ENCODE measurements around the gene DENND1A.

DENND1A gene

DNA sequence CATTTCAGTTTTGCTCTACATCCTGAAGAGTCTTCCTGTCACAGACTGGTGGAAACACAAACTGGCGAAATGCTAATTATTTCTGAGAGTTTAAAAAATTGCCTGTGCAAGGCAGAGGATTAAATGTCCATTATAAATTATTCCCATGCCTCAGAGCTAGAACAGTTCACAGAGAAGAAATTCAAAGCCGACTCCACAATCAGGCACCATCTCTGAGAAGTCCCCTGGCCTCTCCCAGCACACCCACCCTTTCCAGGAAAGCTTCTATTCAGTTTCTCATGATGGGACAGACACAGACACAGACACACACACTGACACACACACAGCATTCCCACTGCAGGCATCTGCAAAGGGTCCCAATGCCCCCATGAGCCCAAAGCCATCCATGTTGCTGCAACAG is 253.1 kb downstream of the DENND1A start:
- H3K18ac ChIP-seq (ENCODE audit: low read depth in 1 of 2, low read length in 2 of 2), result no peak overlapping the region
- DNase-seq, result no peak
- peaks cover 15% of the 10 kb centered on the region for H3K9me3 ChIP-seq (ENCODE audit: control insufficient read depth, low read length)
- no peak overlapping the region for H2BK15ac ChIP-seq (ENCODE audit: low read depth, poor library complexity, severe bottlenecking)
- no peak overlapping the region for H3K4me2 ChIP-seq (ENCODE audit: low read length, poor library complexity, severe bottlenecking)
- no peak overlapping the region for H2BK5ac ChIP-seq (ENCODE audit: low read depth, low read length, poor library complexity, severe bottlenecking)
- H3K4me1 ChIP-seq (ENCODE audit: control insufficient read depth, insufficient read depth, low read depth, low read length), result peaks cover 2% of the 10 kb centered on the region
- H3K14ac ChIP-seq (ENCODE audit: low read length in 2 of 2), result no peak overlapping the region
- no peak overlapping the region for H4K8ac ChIP-seq (ENCODE audit: low read length)
- peaks cover 5% of the 10 kb centered on the region for H3K79me1 ChIP-seq (replicated peaks; ENCODE audit: low read length, poor library complexity, severe bottlenecking)
- no peak overlapping the region for H3K27ac ChIP-seq (ENCODE audit: low read length, poor library complexity, severe bottlenecking)
- no peak overlapping the region for H3K9ac ChIP-seq (ENCODE audit: low read length)
- H2AK5ac ChIP-seq (ENCODE audit: low read length, severe bottlenecking), result no peak overlapping the region
- no peak overlapping the region for H4K91ac ChIP-seq (ENCODE audit: low read length)
- H3K36me3 ChIP-seq (ENCODE audit: control insufficient read depth in 1 of 2, insufficient read depth in 2 of 2, low read depth in 1 of 2, low read length in 2 of 2), result peaks cover 10 to 17% of the 10 kb centered on the region in 2 experiments
- WGBS, result 96% methylated on average over 2 of the region's 2 CpGs
- no peak overlapping the region for H3K4ac ChIP-seq (ENCODE audit: low read depth in 1 of 2, low read length in 2 of 2)
- no peak overlapping the region for H3K4me3 ChIP-seq (ENCODE audit: insufficient read depth in 1 of 2, low read depth in 1 of 2, low read length in 2 of 2)
- no peaks in the 10 kb centered on the region for H3K27me3 ChIP-seq (ENCODE audit: control insufficient read depth in 1 of 2, insufficient read depth in 1 of 2, low read length in 2 of 2)
- H2AFZ ChIP-seq (ENCODE audit: low read depth, low read length), result no peak overlapping the region
- H2BK120ac ChIP-seq (ENCODE audit: low read depth, low read length), result no peak overlapping the region
- no peak overlapping the region for H3K23ac ChIP-seq (ENCODE audit: low read length in 2 of 2)
- H2BK12ac ChIP-seq (ENCODE audit: low read length in 2 of 2), result no peak overlapping the region

- no peak overlapping the region for H2BK5ac ChIP-seq (ENCODE audit: low read depth, low read length, poor library complexity, severe bottlenecking)
- DNase-seq, result no peak
These were observed 260.6 kb downstream of the DENND1A start for GRCh38 chr9:123669346-123669745.

DNA sequence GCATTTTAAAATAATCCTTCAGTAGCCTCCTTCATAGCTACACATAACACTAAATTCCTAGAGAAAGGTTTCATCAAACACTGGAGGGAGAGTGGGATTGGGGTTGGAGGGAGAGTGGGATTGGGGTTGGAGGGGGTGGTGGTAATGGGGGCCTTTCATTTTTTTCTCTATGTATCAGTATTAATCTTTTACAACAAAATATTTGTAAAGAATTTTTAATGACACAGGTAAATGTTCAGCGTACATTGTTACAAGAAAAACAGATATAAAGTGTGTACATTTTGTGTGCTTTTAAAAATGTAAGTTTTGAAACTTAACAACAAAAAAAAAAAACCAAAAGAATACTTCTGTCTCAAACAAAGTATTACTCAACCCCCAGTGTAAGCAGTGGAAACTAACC is 266.4 kb downstream of the DENND1A start:
- no peak for DNase-seq
- H3K4me1 ChIP-seq (ENCODE audit: control insufficient read depth, insufficient read depth, low read depth, low read length), result no peaks in the 10 kb centered on the region
- no CpG with 5 or more reads among the region's 1 CpG for WGBS

More at GRCh38 chr9:123669346-123669745, 260.6 kb downstream of the DENND1A start:
- Histone ChIP-seq H2AK5ac (ENCODE audit: low read length, severe bottlenecking) (no peak overlapping the region), H2BK12ac (ENCODE audit: low read length in 2 of 2) (no peak overlapping the region), H3K79me1 (replicated peaks; ENCODE audit: low read length, poor library complexity, severe bottlenecking) (peaks cover 3% of the 10 kb centered on the region), H3K18ac (ENCODE audit: low read depth in 1 of 2, low read length in 2 of 2) (no peak overlapping the region), H3K14ac (ENCODE audit: low read length in 2 of 2) (no peak overlapping the region), H3K27me3 (ENCODE audit: control insufficient read depth in 1 of 2, insufficient read depth in 1 of 2, low read length in 2 of 2) (no peaks in the 10 kb centered on the region), H2BK15ac (ENCODE audit: low read depth, poor library complexity, severe bottlenecking) (no peak overlapping the region), H3K4me2 (ENCODE audit: low read length, poor library complexity, severe bottlenecking) (peak overlapping the region; percentile 21), H4K91ac (ENCODE audit: low read length) (no peak overlapping the region), H2BK120ac (ENCODE audit: low read depth, low read length) (no peak overlapping the region), H2AFZ (ENCODE audit: low read depth, low read length) (no peak overlapping the region), H3K9me3 (ENCODE audit: control insufficient read depth, low read length) (peaks cover 39% of the 10 kb centered on the region), H3K36me3 (ENCODE audit: control insufficient read depth in 1 of 2, insufficient read depth in 2 of 2, low read depth in 1 of 2, low read length in 2 of 2) (peaks cover 7 to 53% of the 10 kb centered on the region in 2 experiments), H3K23ac (ENCODE audit: low read length in 2 of 2) (no peak overlapping the region), H3K4ac (ENCODE audit: low read depth in 1 of 2, low read length in 2 of 2) (no peak overlapping the region), H3K4me3 (ENCODE audit: insufficient read depth in 1 of 2, low read depth in 1 of 2, low read length in 2 of 2) (no peak overlapping the region), H3K27ac (ENCODE audit: low read length, poor library complexity, severe bottlenecking) (no peak overlapping the region), H4K8ac (ENCODE audit: low read length) (no peak overlapping the region), H3K4me1 (ENCODE audit: control insufficient read depth, insufficient read depth, low read depth, low read length) (peaks cover 3% of the 10 kb centered on the region), H3K9ac (ENCODE audit: low read length) (no peak overlapping the region)
- WGBS, result 95% methylated on average over 3 of the region's 3 CpGs

DNA sequence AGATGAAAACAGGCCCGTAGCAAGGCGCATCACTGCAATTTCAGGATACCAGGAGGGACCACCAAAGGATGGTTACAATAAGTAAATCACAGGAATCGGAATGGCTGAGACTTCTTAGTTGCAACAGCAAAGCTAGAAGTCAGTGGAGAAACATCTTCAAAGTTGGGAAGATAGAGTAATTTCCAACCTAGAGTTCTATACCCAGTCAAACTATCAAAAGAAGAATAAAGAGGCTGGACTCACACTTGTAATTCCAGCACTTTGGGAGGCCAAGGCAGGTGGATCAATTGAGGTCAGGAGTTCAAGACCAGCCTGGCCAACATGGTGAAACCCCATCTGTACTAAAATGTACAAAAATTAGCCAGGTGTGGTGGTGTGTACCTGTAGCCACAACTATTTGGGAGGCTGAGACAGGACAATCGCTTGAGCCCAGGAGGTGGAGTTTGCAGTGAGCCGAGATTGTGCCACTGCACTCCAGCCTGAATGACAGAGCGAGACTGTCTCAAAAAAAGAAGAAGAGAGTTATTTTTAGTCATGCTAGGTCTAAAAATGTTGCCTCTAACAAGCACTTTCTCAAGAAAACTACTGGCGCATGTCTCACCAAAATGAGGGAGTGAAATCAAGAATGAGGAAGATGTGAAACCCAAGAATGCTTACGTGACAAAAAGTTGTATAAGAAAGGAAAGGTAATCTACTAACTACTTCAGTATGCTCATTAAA is 267.7 kb downstream of the DENND1A start:
- Histone ChIP-seq H3K4ac (ENCODE audit: low read depth in 1 of 2, low read length in 2 of 2) (no peak overlapping the region), H3K23ac (ENCODE audit: low read length in 2 of 2) (no peak overlapping the region), H3K18ac (ENCODE audit: low read depth in 1 of 2, low read length in 2 of 2) (no peak overlapping the region), H3K9ac (ENCODE audit: low read length) (no peak overlapping the region), H4K8ac (ENCODE audit: low read length) (no peak overlapping the region), H2BK12ac (ENCODE audit: low read length in 2 of 2) (no peak overlapping the region), H2BK15ac (ENCODE audit: low read depth, poor library complexity, severe bottlenecking) (no peak overlapping the region), H3K27ac (ENCODE audit: low read length, poor library complexity, severe bottlenecking) (no peak overlapping the region), H3K4me1 (ENCODE audit: control insufficient read depth, insufficient read depth, low read depth, low read length) (no peaks in the 10 kb centered on the region), H3K36me3 (ENCODE audit: control insufficient read depth in 1 of 2, insufficient read depth in 2 of 2, low read depth in 1 of 2, low read length in 2 of 2) (peaks cover 0 to 40% of the 10 kb centered on the region in 2 experiments), H3K27me3 (ENCODE audit: control insufficient read depth in 1 of 2, insufficient read depth in 1 of 2, low read length in 2 of 2) (no peaks in the 10 kb centered on the region), H4K91ac (ENCODE audit: low read length) (no peak overlapping the region), H3K4me3 (ENCODE audit: insufficient read depth in 1 of 2, low read depth in 1 of 2, low read length in 2 of 2) (peak overlapping the region in 1 of 2 experiments; percentile 13), H3K4me2 (ENCODE audit: low read length, poor library complexity, severe bottlenecking) (no peak overlapping the region), H2BK5ac (ENCODE audit: low read depth, low read length, poor library complexity, severe bottlenecking) (no peak overlapping the region), H2BK120ac (ENCODE audit: low read depth, low read length) (no peak overlapping the region), H3K14ac (ENCODE audit: low read length in 2 of 2) (no peak overlapping the region), H3K9me3 (ENCODE audit: control insufficient read depth, low read length) (peaks cover 46% of the 10 kb centered on the region), H2AK5ac (ENCODE audit: low read length, severe bottlenecking) (no peak overlapping the region), H3K79me1 (replicated peaks; ENCODE audit: low read length, poor library complexity, severe bottlenecking) (no peaks in the 10 kb centered on the region), H2AFZ (ENCODE audit: low read depth, low read length) (no peak overlapping the region)
- 99% methylated on average over 6 of the region's 8 CpGs for WGBS
- DNase-seq, result no peak

More for the DNA sequence above, 266.4 kb downstream of the DENND1A start:
- Histone ChIP-seq H3K27ac (ENCODE audit: low read length, poor library complexity, severe bottlenecking) (no peak overlapping the region), H3K27me3 (ENCODE audit: control insufficient read depth in 1 of 2, insufficient read depth in 1 of 2, low read length in 2 of 2) (no peaks in the 10 kb centered on the region), H3K23ac (ENCODE audit: low read length in 2 of 2) (no peak overlapping the region), H3K9me3 (ENCODE audit: control insufficient read depth, low read length) (peaks cover 46% of the 10 kb centered on the region), H3K4me2 (ENCODE audit: low read length, poor library complexity, severe bottlenecking) (no peak overlapping the region), H4K8ac (ENCODE audit: low read length) (no peak overlapping the region), H3K4me3 (ENCODE audit: insufficient read depth in 1 of 2, low read depth in 1 of 2, low read length in 2 of 2) (no peak overlapping the region), H3K79me1 (replicated peaks; ENCODE audit: low read length, poor library complexity, severe bottlenecking) (no peaks in the 10 kb centered on the region), H2BK120ac (ENCODE audit: low read depth, low read length) (no peak overlapping the region), H2BK12ac (ENCODE audit: low read length in 2 of 2) (no peak overlapping the region), H2BK15ac (ENCODE audit: low read depth, poor library complexity, severe bottlenecking) (no peak overlapping the region), H4K91ac (ENCODE audit: low read length) (no peak overlapping the region), H3K4ac (ENCODE audit: low read depth in 1 of 2, low read length in 2 of 2) (no peak overlapping the region), H2AK5ac (ENCODE audit: low read length, severe bottlenecking) (no peak overlapping the region), H2BK5ac (ENCODE audit: low read depth, low read length, poor library complexity, severe bottlenecking) (no peak overlapping the region), H3K36me3 (ENCODE audit: control insufficient read depth in 1 of 2, insufficient read depth in 2 of 2, low read depth in 1 of 2, low read length in 2 of 2) (peaks cover 0 to 46% of the 10 kb centered on the region in 2 experiments), H3K9ac (ENCODE audit: low read length) (no peak overlapping the region), H3K18ac (ENCODE audit: low read depth in 1 of 2, low read length in 2 of 2) (no peak overlapping the region), H2AFZ (ENCODE audit: low read depth, low read length) (no peak overlapping the region), H3K14ac (ENCODE audit: low read length in 2 of 2) (no peak overlapping the region)
